HepG2 (cell line): ENCODE data around the gene TMEM59. TPM values are rescaled to one million over a fixed set of nuclear protein-coding genes. Genes with fewer than 3 reads are reported as not detected.
A peak's percentile ranks its signal among the peaks of the same experiment; 100 is the strongest.

Experiments used
- CBX1 ChIP-seq: IDR thresholded peaks from one replicate; pipeline ENCODE4 v1.6.1; 2016; ENCODE audit warnings: antibody characterized with exemption, low read depth
- DPF2 ChIP-seq: sonication (generic); formaldehyde crosslinking; IDR thresholded peaks from 2 replicates; pipeline ENCODE4 v1.4.0; 2020; ENCODE audit warnings: mild to moderate bottlenecking, low read depth, missing genetic modification reagents, borderline replicate concordance
- ELK4 ChIP-seq: sonication (generic); formaldehyde crosslinking; IDR thresholded peaks from 2 replicates; pipeline ENCODE4 v1.9.0; 2021; ENCODE audit warnings: missing genetic modification reagents, borderline replicate concordance
- FOXC1 ChIP-seq: sonication (generic); formaldehyde crosslinking; IDR thresholded peaks from 2 replicates; pipeline ENCODE4 v1.8.0; 2022; ENCODE audit warnings: mild to moderate bottlenecking, missing genetic modification reagents, borderline replicate concordance
- HDAC2 ChIP-seq: sonication (generic); formaldehyde crosslinking; IDR thresholded peaks from 2 replicates; pipeline ENCODE4 v1.4.0; 2020; ENCODE audit warnings: missing genetic modification reagents
- HHEX ChIP-seq: IDR thresholded peaks from 2 replicates; pipeline ENCODE4 v1.6.1; 2016; ENCODE audit warnings: control low read depth
- IRX3 ChIP-seq: sonication (generic); formaldehyde crosslinking; IDR thresholded peaks from 2 replicates; pipeline ENCODE4 v1.8.1; 2023; ENCODE audit warnings: mild to moderate bottlenecking, low read depth, missing genetic modification reagents, borderline replicate concordance
- KAT2B ChIP-seq: fragments of 150-350 bp; IDR thresholded peaks from 2 replicates; pipeline ENCODE4 v1.6.1; 2014; ENCODE audit warnings: low read depth, low read length, borderline replicate concordance
- KLF15 ChIP-seq: sonication (generic); formaldehyde crosslinking; IDR thresholded peaks from 2 replicates; pipeline ENCODE4 v1.8.1; 2023; ENCODE audit warnings: borderline replicate concordance, mild to moderate bottlenecking, inconsistent platforms, missing genetic modification reagents, mixed read lengths
- RBM22 ChIP-seq: fragments of 200-400 bp; formaldehyde crosslinking; optimal IDR thresholded peaks from 2 replicates; pipeline ENCODE3; 2017; ENCODE audit warnings: mild to moderate bottlenecking, low read length, moderate library complexity
- RELA ChIP-seq: sonication (generic); formaldehyde crosslinking; IDR thresholded peaks from 2 replicates; pipeline ENCODE4 v1.4.0; 2020; ENCODE audit warnings: missing genetic modification reagents
- SAFB2 ChIP-seq: sonication (generic); formaldehyde crosslinking; IDR thresholded peaks from 2 replicates; pipeline ENCODE4 v1.5.1; 2020; ENCODE audit warnings: missing genetic modification reagents, low read depth, mild to moderate bottlenecking, borderline replicate concordance
- SMAD3 ChIP-seq: sonication (generic); formaldehyde crosslinking; IDR thresholded peaks from 2 replicates; pipeline ENCODE4 v1.4.0; 2020; ENCODE audit warnings: missing genetic modification reagents
- TP53 ChIP-seq: sonication (generic); formaldehyde crosslinking; conservative IDR thresholded peaks from 2 replicates; pipeline ENCODE4 v1.4.0; 2020; ENCODE audit warnings: missing genetic modification reagents
- XRCC5 ChIP-seq: fragments of 200-400 bp; formaldehyde crosslinking; optimal IDR thresholded peaks from 2 replicates; pipeline ENCODE3; 2017; ENCODE audit warnings: mild to moderate bottlenecking, low read length
- ZBTB42 ChIP-seq: sonication (generic); formaldehyde crosslinking; IDR thresholded peaks from 2 replicates; pipeline ENCODE4 v1.5.0; 2020; ENCODE audit warnings: mild to moderate bottlenecking, missing genetic modification reagents
- ZBTB44 ChIP-seq: sonication (generic); formaldehyde crosslinking; IDR thresholded peaks from 2 replicates; pipeline ENCODE4 v1.4.0; 2020; ENCODE audit warnings: missing genetic modification reagents
- ZFP36 ChIP-seq: fragments of 150-350 bp; IDR thresholded peaks from 2 replicates; pipeline ENCODE4 v1.6.1; 2018; ENCODE audit warnings: borderline replicate concordance, low read length, low read depth; ENCODE audit not compliant: partially characterized antibody
- ZFP90 ChIP-seq: sonication (generic); formaldehyde crosslinking; IDR thresholded peaks from 2 replicates; pipeline ENCODE4 v1.8.0; 2022; ENCODE audit warnings: missing genetic modification reagents, mild to moderate bottlenecking, inconsistent platforms, borderline replicate concordance
- ZNF282 ChIP-seq: fragments of 450-650 bp; IDR thresholded peaks from 2 replicates; pipeline ENCODE4 v1.6.1; 2018; ENCODE audit not compliant: partially characterized antibody
- ZNF337 ChIP-seq: sonication (generic); formaldehyde crosslinking; IDR thresholded peaks from 2 replicates; pipeline ENCODE4 v1.5.1; 2020; ENCODE audit warnings: missing genetic modification reagents, low read depth, mild to moderate bottlenecking, borderline replicate concordance
- ZNF362 ChIP-seq: sonication (generic); formaldehyde crosslinking; IDR thresholded peaks from 2 replicates; pipeline ENCODE4 v1.4.0; 2020; ENCODE audit warnings: missing genetic modification reagents, mild to moderate bottlenecking, borderline replicate concordance
- ZNF484 ChIP-seq: sonication (generic); formaldehyde crosslinking; IDR thresholded peaks from 2 replicates; pipeline ENCODE4 v1.5.1; 2020; ENCODE audit warnings: mild to moderate bottlenecking, low read depth, missing genetic modification reagents, borderline replicate concordance
- ZNF552 ChIP-seq: sonication (generic); formaldehyde crosslinking; IDR thresholded peaks from 2 replicates; pipeline ENCODE4 v1.9.0; 2022; ENCODE audit warnings: missing genetic modification reagents, mild to moderate bottlenecking, borderline replicate concordance
- ZNF576 ChIP-seq: sonication (generic); formaldehyde crosslinking; IDR thresholded peaks from 2 replicates; pipeline ENCODE4 v1.4.0; 2020; ENCODE audit warnings: mild to moderate bottlenecking, missing genetic modification reagents
- ZNF619 ChIP-seq: sonication (generic); formaldehyde crosslinking; IDR thresholded peaks from 2 replicates; pipeline ENCODE4 v1.4.0; 2020; ENCODE audit warnings: mild to moderate bottlenecking, missing genetic modification reagents
- ZNF773 ChIP-seq: sonication (generic); formaldehyde crosslinking; IDR thresholded peaks from 2 replicates; pipeline ENCODE4 v1.4.0; 2020; ENCODE audit warnings: missing genetic modification reagents, borderline replicate concordance
- ZNF781 ChIP-seq: sonication (generic); formaldehyde crosslinking; IDR thresholded peaks from 2 replicates; pipeline ENCODE4 v1.5.1; 2020; ENCODE audit warnings: borderline replicate concordance, mild to moderate bottlenecking, missing genetic modification reagents; ENCODE audit errors: not compliant biosample characterization
- polyA plus RNA-seq, 8 experiments: library from polyadenylated mRNA; depleted of rRNA in 3 of 8; stranded (reverse) in 7 of 8; unstranded in 1 of 8; fragments of >200 nt; fragmentation: Illumina TruSeq in 4 of 8; extraction: Trizol in 4 of 8; gene quantifications; 2 replicates each; pipeline versions ENCODE4 v1.2.1 to v1.2.3, GENCODE V29; 2011 to 2016; ENCODE audit warnings: low read depth in 4 of 8, missing spikeins in 1 of 8, mixed read lengths in 1 of 8; ENCODE audit not compliant: insufficient read depth in 1 of 8
- total RNA-seq, 5 experiments: library from RNA; depleted of rRNA; stranded (reverse); fragments of >200 nt; fragmentation: Illumina TruSeq; extraction: Trizol; gene quantifications; 2 replicates each; pipeline ENCODE4 v1.2.3, GENCODE V29; 2016; ENCODE audit warnings: low read depth in 1 of 5

TMEM59 gene
- total and polyA plus RNA-seq, 2 of the 13 experiments (the other 11 are each of a cell fraction or from before 2014, with no cell fraction given): 147 to 363 TPM

GRCh38 chr1:54052431-54052933, 522 bp downstream of the TMEM59 start (continued):
- no peak for TF ChIP-seq ZNF781 (CRISPR knock-in tag)
- no peak for TF ChIP-seq ZNF576 (CRISPR knock-in tag)
- no peak for TF ChIP-seq TP53
- TF ChIP-seq RELA (CRISPR knock-in tag): no peak
- TF ChIP-seq ZNF552: no peak
- no peak for TF ChIP-seq ZBTB42 (CRISPR knock-in tag)
- no peak for TF ChIP-seq IRX3
- no peak for TF ChIP-seq KAT2B
- no peak for TF ChIP-seq ZNF484 (CRISPR knock-in tag)
- no peak for TF ChIP-seq ZNF362 (CRISPR knock-in tag)
- no peak for TF ChIP-seq ZBTB44
- no peak for TF ChIP-seq ZFP36
- TF ChIP-seq DPF2 (CRISPR knock-in tag): no peak
- no peak for TF ChIP-seq SMAD3 (CRISPR knock-in tag)
- TF ChIP-seq ZNF773 (CRISPR knock-in tag): no peak
- TF ChIP-seq SAFB2: 0 out of 2 replicates have a peak, but pooled peaks have one; percentile 27
- TF ChIP-seq ELK4 (CRISPR knock-in tag): no peak
- no peak for TF ChIP-seq KLF15 (CRISPR knock-in tag)
- no peak for TF ChIP-seq ZNF282
- no peak for TF ChIP-seq HHEX (CRISPR knock-in tag)
- no peak; the same call in 1 of the 2 replicates for TF ChIP-seq ZNF619 (CRISPR knock-in tag)
- 0 out of 2 replicates have a peak, but pooled peaks have one; percentile 15 for TF ChIP-seq ZNF337
- TF ChIP-seq RBM22: peak; percentile 60
- 0 out of 2 replicates have a peak, but pooled peaks have one; percentile 7 for TF ChIP-seq FOXC1 (CRISPR knock-in tag)
- TF ChIP-seq HDAC2 (CRISPR knock-in tag): no peak
- no peak for TF ChIP-seq ZFP90 (CRISPR knock-in tag)
- TF ChIP-seq CBX1: no peak
- TF ChIP-seq XRCC5: no peak
